PC-9 (cell line): ENCODE results near the gene SLC7A6. TPM values are rescaled to one million over a fixed set of nuclear protein-coding genes. Genes with fewer than 3 reads are reported as not detected.

Experiments
- BruUV-seq: library from RNA; stranded (reverse); fragments of 400-500 nt; replicated peaks from 2 replicates; lab custom pipeline; 2021; lab: Mats Ljungman, UMichigan
- CTCF ChIA-PET: fragments of 300-600 bp; sonication (Branson Sonifier 250); formaldehyde crosslinking; loops from one replicate; lab custom pipeline; 2022; ENCODE audit warnings: antibody characterized with exemption; lab: Charles Lee
- POLR2A ChIA-PET: fragments of 300-600 bp; sonication (Branson Sonifier 250); formaldehyde crosslinking; loops from one replicate; lab custom pipeline; 2022; ENCODE audit warnings: antibody characterized with exemption; ENCODE audit not compliant: unreplicated experiment; lab: Charles Lee
- DNase-seq, 2 experiments: peaks; one replicate each; pipeline versions ENCODE4 v3.0.0 to v3.0.0-alpha.2; 2015 to 2022; ENCODE audit warnings: mixed read lengths in 1 of 2
- H2AFZ ChIP-seq: fragments of 200-600 bp; sonication (generic); 2 replicates; pipeline ENCODE4 v1.8.1; 2017; ENCODE audit warnings: antibody characterized with exemption
- H3F3A ChIP-seq: fragments of 200-600 bp; sonication (generic); 2 replicates; pipeline ENCODE4 v1.8.1; 2017; ENCODE audit warnings: antibody characterized with exemption, mild to moderate bottlenecking, low read depth; ENCODE audit not compliant: insufficient read depth
- H3K27ac ChIP-seq: fragments of 200-600 bp; sonication (generic); 2 replicates; pipeline ENCODE4 v1.6.1; 2016; ENCODE audit warnings: mixed run types
- H3K27me3 ChIP-seq: fragments of 200-600 bp; sonication (generic); 2 replicates; pipeline ENCODE4 v1.6.1; 2016; ENCODE audit warnings: low read depth, mixed run types; ENCODE audit not compliant: insufficient read depth
- H3K36me3 ChIP-seq: fragments of 200-600 bp; sonication (generic); 2 replicates; pipeline ENCODE4 v1.6.1; 2016; ENCODE audit warnings: low read depth, mixed run types
- H3K4me1 ChIP-seq: fragments of 200-600 bp; sonication (generic); replicated peaks from 2 replicates; pipeline ENCODE4 v1.6.1; 2016; ENCODE audit warnings: mixed run types; ENCODE audit not compliant: insufficient read depth
- H3K4me2 ChIP-seq: fragments of 200-600 bp; sonication (generic); 2 replicates; pipeline ENCODE4 v1.6.1; 2017; ENCODE audit warnings: mixed run types
- H3K4me3 ChIP-seq: fragments of 200-600 bp; sonication (generic); 2 replicates; pipeline ENCODE4 v1.6.1; 2016; ENCODE audit warnings: mixed run types
- H3K79me2 ChIP-seq: fragments of 200-600 bp; sonication (generic); 2 replicates; pipeline ENCODE4 v1.6.1; 2017; ENCODE audit warnings: low read depth, mixed run types
- H3K9me2 ChIP-seq: fragments of 200-600 bp; sonication (generic); 2 replicates; pipeline ENCODE4 v1.8.1; 2017; ENCODE audit warnings: mild to moderate bottlenecking; ENCODE audit not compliant: insufficient read depth
- H3K9me3 ChIP-seq: fragments of 200-600 bp; sonication (generic); 2 replicates; pipeline ENCODE4 v1.8.1; 2016; ENCODE audit warnings: low read depth; ENCODE audit not compliant: insufficient read depth
- H4K20me1 ChIP-seq: fragments of 200-600 bp; sonication (generic); 2 replicates; pipeline ENCODE4 v1.8.1; 2017; ENCODE audit not compliant: insufficient read depth
- CTCF ChIP-seq: fragments of 200-600 bp; sonication (generic); conservative IDR thresholded peaks from 2 replicates; pipeline ENCODE4 v1.6.1; 2017; ENCODE audit warnings: mixed run types, antibody characterized with exemption, mild to moderate bottlenecking, moderate library complexity
- EZH2 ChIP-seq: fragments of 200-600 bp; sonication (generic); IDR thresholded peaks from 2 replicates; pipeline ENCODE4 v1.8.0; 2017; ENCODE audit warnings: antibody characterized with exemption, low read depth
- intact Hi-C: fragments of 100-400 bp; cut with micrococcal nuclease; formaldehyde crosslinking; loops from one replicate; pipeline ENCODE4 v1.10.0; 2022; ENCODE audit not compliant: unreplicated experiment
- total RNA-seq: library from RNA; stranded (reverse); gene quantifications from 2 replicates; pipeline ENCODE4 v1.2.3, GENCODE V29; 2021

Gene SLC7A6
- total RNA-seq, 1 experiment from 2014 or later: 44.7 TPM

DNA sequence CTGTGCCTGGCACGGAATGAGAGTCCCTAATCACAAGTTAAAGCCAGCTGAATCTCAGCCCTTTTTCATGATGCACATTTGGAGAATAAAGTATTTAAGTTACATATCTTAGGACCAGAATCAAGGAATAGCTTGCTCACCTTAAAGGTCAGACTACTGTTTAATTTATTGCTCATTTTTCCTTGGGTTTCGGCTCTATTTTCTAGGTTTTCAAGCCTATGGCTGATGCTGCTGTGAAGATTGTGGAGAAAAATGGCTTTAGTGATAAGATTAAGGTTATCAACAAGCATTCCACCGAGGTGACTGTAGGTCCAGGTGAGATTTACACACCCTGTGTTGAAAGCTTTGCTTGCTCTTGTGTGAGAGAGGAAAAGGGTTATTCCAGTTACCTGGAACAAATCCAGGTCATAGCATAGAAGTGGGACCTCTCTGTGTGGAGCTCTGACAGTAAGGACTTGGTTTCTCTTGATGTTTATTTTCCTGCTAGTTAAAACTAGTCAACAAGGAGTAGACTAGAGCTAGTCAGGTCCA, 64.6 kb downstream of the SLC7A6 start:
- Histone ChIP-seq H3K4me3 (no peak overlapping the region), H4K20me1 (no peaks in the 10 kb centered on the region), H3F3A (peaks cover 6% of the 10 kb centered on the region; the same call in 1 of the 2 replicates), H3K9me3 (no peaks in the 10 kb centered on the region), H2AFZ (no peak overlapping the region), H3K4me1 (peaks cover 6% of the 10 kb centered on the region), H3K27me3 (no peaks in the 10 kb centered on the region), H3K9me2 (no peaks in the 10 kb centered on the region), H3K36me3 (0 out of 2 replicates have a peak, but pooled peaks cover 6% of the 10 kb centered on the region), H3K27ac (no peak overlapping the region), H3K79me2 (no peaks in the 10 kb centered on the region), H3K4me2 (no peak overlapping the region)
- intact Hi-C loops: loop anchor here (1.0 to 2.0 kb wide), 4 partner anchors 64 to 808 kb away; no protein-coding TSS in a partner anchor
- no TSS peak for BruUV-seq
- TF ChIP-seq CTCF: no peak; the same call in 1 of the 2 replicates
- no peak for TF ChIP-seq EZH2
- CTCF ChIA-PET: interaction anchor here (0.6 to 1.0 kb wide), 6 partner anchors 50 to 408 kb away, joined by 3 to 9 read pairs (median 5); partner anchors contain the start of gene SLC7A6
- DNase-seq: peak in 1 of 2 experiments; percentile 41
- POLR2A ChIA-PET: interaction anchor here (0.5 kb wide), 1 partner anchor 312 kb away, joined by 3 read pairs; no protein-coding TSS in a partner anchor

- Histone ChIP-seq H2AFZ (no peak overlapping the region), H4K20me1 (no peaks in the 10 kb centered on the region), H3K9me3 (no peaks in the 10 kb centered on the region), H3K36me3 (no peaks in the 10 kb centered on the region), H3K4me1 (peaks cover 6% of the 10 kb centered on the region), H3K4me2 (no peak overlapping the region), H3K27ac (no peak overlapping the region), H3K79me2 (no peaks in the 10 kb centered on the region), H3K9me2 (no peaks in the 10 kb centered on the region), H3F3A (peaks cover 6% of the 10 kb centered on the region; the same call in 1 of the 2 replicates), H3K4me3 (no peak overlapping the region), H3K27me3 (no peaks in the 10 kb centered on the region)
- no TSS peak for BruUV-seq
- TF ChIP-seq EZH2 (no peak), CTCF (no peak)
- no peak for DNase-seq
- CTCF ChIA-PET: no interaction called here
- intact Hi-C loops: no loop called here
- POLR2A ChIA-PET: no interaction called here
These were observed 67.6 kb downstream of the SLC7A6 start for GRCh38 chr16:68331879-68332410.

GRCh38 chr16:68332411-68333121, 68.2 kb downstream of the SLC7A6 start:
- Histone ChIP-seq H3K4me3 (no peak overlapping the region), H3K9me2 (no peaks in the 10 kb centered on the region), H2AFZ (no peak overlapping the region), H3K9me3 (no peaks in the 10 kb centered on the region), H3K36me3 (peaks cover 5% of the 10 kb centered on the region; the same call in 1 of the 2 replicates), H3K27ac (no peak overlapping the region), H4K20me1 (no peaks in the 10 kb centered on the region), H3K79me2 (no peaks in the 10 kb centered on the region), H3K4me2 (no peak overlapping the region), H3F3A (peaks cover 6% of the 10 kb centered on the region; the same call in 1 of the 2 replicates), H3K4me1 (peaks cover 6% of the 10 kb centered on the region), H3K27me3 (no peaks in the 10 kb centered on the region)
- TF ChIP-seq EZH2 (no peak), CTCF (no peak)
- ChIA-PET CTCF (interaction anchor here (0.5 kb wide), 1 partner anchor 718 kb away, joined by 3 read pairs; no protein-coding TSS in a partner anchor), POLR2A (no interaction called here)
- no TSS peak for BruUV-seq
- DNase-seq: no peak
- intact Hi-C loops: no loop called here
